ENCODE data around the gene HCRT. TPM values are rescaled to one million over a fixed set of nuclear protein-coding genes. Genes with fewer than 3 reads are reported as not detected.
"Not testable (repeated sequence)": the region's sequence is repeated elsewhere in the genome, so short reads cannot be mapped to it uniquely, and the experiment has no call there.

The HCRT gene
- total and polyA plus RNA-seq, 9 donors: 0.13 to 0.94 (median 0.60) TPM

DNA sequence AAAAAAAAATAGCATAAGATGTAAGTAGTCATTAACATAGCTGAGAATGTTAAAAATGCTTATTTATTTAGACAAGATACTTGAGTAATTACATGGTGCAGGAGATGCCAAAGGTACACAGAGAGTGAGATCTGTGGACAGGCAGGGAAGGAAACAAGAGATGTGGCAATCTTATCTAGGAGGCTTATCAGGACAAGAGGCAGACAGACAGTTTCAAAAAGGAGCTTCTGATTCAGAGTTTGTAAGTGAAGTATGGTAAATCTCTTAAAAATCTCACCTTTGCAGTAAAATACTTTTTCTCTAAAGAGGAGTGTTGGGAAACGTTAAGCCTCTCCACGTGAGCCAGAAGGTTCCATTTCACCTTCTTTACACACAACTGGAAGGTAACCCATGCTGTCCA lies 28.9 kb upstream of the HCRT start:
- WGBS (ENCODE audit: insufficient coverage): no CpG with 5 or more reads among the region's 2 CpGs
- Histone ChIP-seq H3K27me3 (ENCODE audit: control insufficient read depth, insufficient read depth, low read length) (no peaks in the 10 kb centered on the region), H3K27ac (ENCODE audit: low read length) (no peak overlapping the region), H3K36me3 (ENCODE audit: control insufficient read depth, insufficient read depth, low read length) (peaks cover 72% of the 10 kb centered on the region), H3K9me3 (replicated peaks; ENCODE audit: control insufficient read depth, low read depth, low read length) (no peaks in the 10 kb centered on the region), H3K4me1 (ENCODE audit: control insufficient read depth, insufficient read depth, low read length) (peaks cover 15% of the 10 kb centered on the region), H3K4me3 (ENCODE audit: low read length) (no peak overlapping the region)
- no peak for DNase-seq

- 56% methylated on average over 1 of the region's 7 CpGs for WGBS (ENCODE audit: insufficient coverage)
- H3K4me1 ChIP-seq (ENCODE audit: control insufficient read depth, insufficient read depth, low read length): peaks cover 15% of the 10 kb centered on the region
- no peaks in the 10 kb centered on the region for H3K9me3 ChIP-seq (replicated peaks; ENCODE audit: control insufficient read depth, low read depth, low read length)
- DNase-seq: peak; percentile 29
- H3K27ac ChIP-seq (ENCODE audit: low read length): peak overlapping the region; percentile 81
- no peaks in the 10 kb centered on the region for H3K27me3 ChIP-seq (ENCODE audit: control insufficient read depth, insufficient read depth, low read length)
- H3K4me3 ChIP-seq (ENCODE audit: low read length): no peak overlapping the region
- peaks cover 71% of the 10 kb centered on the region for H3K36me3 ChIP-seq (ENCODE audit: control insufficient read depth, insufficient read depth, low read length)
Measured at GRCh38 chr17:42212382-42212781, 27.1 kb upstream of the HCRT start.

GRCh38 chr17:42211921-42212341 lies 26.7 kb upstream of the HCRT start:
- peaks cover 15% of the 10 kb centered on the region for H3K4me1 ChIP-seq (ENCODE audit: control insufficient read depth, insufficient read depth, low read length)
- H3K9me3 ChIP-seq (replicated peaks; ENCODE audit: control insufficient read depth, low read depth, low read length); H3K4me3 ChIP-seq (ENCODE audit: low read length); H3K27me3 ChIP-seq (ENCODE audit: control insufficient read depth, insufficient read depth, low read length): not testable (repeated sequence)
- H3K36me3 ChIP-seq (ENCODE audit: control insufficient read depth, insufficient read depth, low read length): peaks cover 69% of the 10 kb centered on the region
- H3K27ac ChIP-seq (ENCODE audit: low read length): peak overlapping the region; percentile 81
- DNase-seq: peak; percentile 82
- WGBS (ENCODE audit: insufficient coverage): 40% methylated on average over 1 of the region's 9 CpGs

- peaks cover 15% of the 10 kb centered on the region for H3K4me1 ChIP-seq (ENCODE audit: control insufficient read depth, insufficient read depth, low read length)
- WGBS (ENCODE audit: insufficient coverage): 82% methylated on average over 3 of the region's 6 CpGs
- H3K4me3 ChIP-seq (ENCODE audit: low read length): no peak overlapping the region
- H3K9me3 ChIP-seq (replicated peaks; ENCODE audit: control insufficient read depth, low read depth, low read length): no peaks in the 10 kb centered on the region
- H3K27me3 ChIP-seq (ENCODE audit: control insufficient read depth, insufficient read depth, low read length): no peaks in the 10 kb centered on the region
- DNase-seq: no peak
- peaks cover 65% of the 10 kb centered on the region for H3K36me3 ChIP-seq (ENCODE audit: control insufficient read depth, insufficient read depth, low read length)
- no peak overlapping the region for H3K27ac ChIP-seq (ENCODE audit: low read length)
Measured at GRCh38 chr17:42210046-42210445, 24.8 kb upstream of the HCRT start.

GRCh38 chr17:42206153-42206612 lies 20.9 kb upstream of the HCRT start:
- H3K27me3 ChIP-seq (ENCODE audit: control insufficient read depth, insufficient read depth, low read length); H3K4me1 ChIP-seq (ENCODE audit: control insufficient read depth, insufficient read depth, low read length); DNase-seq; H3K9me3 ChIP-seq (replicated peaks; ENCODE audit: control insufficient read depth, low read depth, low read length); H3K27ac ChIP-seq (ENCODE audit: low read length); H3K4me3 ChIP-seq (ENCODE audit: low read length): not testable (repeated sequence)
- WGBS (ENCODE audit: insufficient coverage): 71% methylated on average over 1 of the region's 8 CpGs
- peaks cover 70% of the 10 kb centered on the region for H3K36me3 ChIP-seq (ENCODE audit: control insufficient read depth, insufficient read depth, low read length)

DNA sequence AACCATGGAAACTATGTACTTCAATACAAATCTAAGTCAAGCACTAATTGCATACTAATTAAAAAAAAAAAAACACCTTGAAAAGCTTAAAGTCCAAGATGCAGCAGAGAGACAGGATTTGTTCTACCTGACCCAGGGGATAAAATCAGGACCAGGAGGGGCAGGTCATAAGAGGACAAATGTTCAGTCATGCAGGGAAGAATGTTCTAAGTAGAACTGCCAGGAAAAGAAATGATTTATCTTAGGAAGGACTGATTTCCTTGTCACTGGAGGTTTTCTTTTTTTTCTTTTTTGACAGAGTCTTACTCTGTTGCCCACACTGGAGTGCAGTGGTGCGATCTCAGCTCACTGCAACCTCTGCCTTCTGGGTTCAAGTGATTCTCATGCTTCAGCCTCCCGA lies 18.1 kb upstream of the HCRT start:
- Histone ChIP-seq H3K27ac (ENCODE audit: low read length) (no peak overlapping the region), H3K4me3 (ENCODE audit: low read length) (no peak overlapping the region), H3K36me3 (ENCODE audit: control insufficient read depth, insufficient read depth, low read length) (peaks cover 67% of the 10 kb centered on the region), H3K27me3 (ENCODE audit: control insufficient read depth, insufficient read depth, low read length) (no peaks in the 10 kb centered on the region), H3K4me1 (ENCODE audit: control insufficient read depth, insufficient read depth, low read length) (no peaks in the 10 kb centered on the region), H3K9me3 (replicated peaks; ENCODE audit: control insufficient read depth, low read depth, low read length) (no peaks in the 10 kb centered on the region)
- 100% methylated on average over 1 of the region's 2 CpGs for WGBS (ENCODE audit: insufficient coverage)
- no peak for DNase-seq

- Histone ChIP-seq H3K27me3 (ENCODE audit: control insufficient read depth, insufficient read depth, low read length) (no peaks in the 10 kb centered on the region), H3K9me3 (replicated peaks; ENCODE audit: control insufficient read depth, low read depth, low read length) (no peaks in the 10 kb centered on the region), H3K4me1 (ENCODE audit: control insufficient read depth, insufficient read depth, low read length) (no peaks in the 10 kb centered on the region), H3K4me3 (ENCODE audit: low read length) (no peak overlapping the region), H3K27ac (ENCODE audit: low read length) (no peak overlapping the region), H3K36me3 (ENCODE audit: control insufficient read depth, insufficient read depth, low read length) (peaks cover 62% of the 10 kb centered on the region)
- WGBS (ENCODE audit: insufficient coverage): no CpG with 5 or more reads among the region's 5 CpGs
- no peak for DNase-seq
Measured at GRCh38 chr17:42202696-42203095, 17.4 kb upstream of the HCRT start.

DNA sequence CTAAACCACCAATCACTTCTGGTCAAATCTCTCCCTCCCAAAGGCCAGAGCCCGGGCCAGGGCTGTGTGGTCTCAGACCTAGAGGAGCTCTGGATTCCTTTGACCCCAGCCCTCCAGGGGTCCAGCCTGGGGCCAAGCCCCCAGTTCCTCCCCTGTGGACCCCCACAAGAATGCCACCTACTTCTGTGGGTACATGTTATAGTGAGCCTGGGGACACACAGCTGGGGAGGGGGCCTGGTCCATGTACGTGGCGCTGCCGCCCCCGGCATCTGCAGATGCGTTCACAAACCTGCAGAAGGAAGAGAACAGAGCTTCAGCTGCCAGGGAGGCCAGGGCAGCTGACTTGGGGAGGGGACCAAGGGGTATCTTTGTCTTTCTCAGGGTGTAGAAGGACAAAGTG lies 16.9 kb upstream of the HCRT start:
- Histone ChIP-seq H3K4me1 (ENCODE audit: control insufficient read depth, insufficient read depth, low read length) (no peaks in the 10 kb centered on the region), H3K27ac (ENCODE audit: low read length) (no peak overlapping the region), H3K4me3 (ENCODE audit: low read length) (no peak overlapping the region), H3K9me3 (replicated peaks; ENCODE audit: control insufficient read depth, low read depth, low read length) (no peaks in the 10 kb centered on the region), H3K27me3 (ENCODE audit: control insufficient read depth, insufficient read depth, low read length) (no peaks in the 10 kb centered on the region), H3K36me3 (ENCODE audit: control insufficient read depth, insufficient read depth, low read length) (peaks cover 58% of the 10 kb centered on the region)
- WGBS (ENCODE audit: insufficient coverage): 89% methylated on average over 5 of the region's 6 CpGs
- no peak for DNase-seq

GRCh38 chr17:42201458-42201772 lies 16.2 kb upstream of the HCRT start:
- Histone ChIP-seq H3K27me3 (ENCODE audit: control insufficient read depth, insufficient read depth, low read length) (no peaks in the 10 kb centered on the region), H3K9me3 (replicated peaks; ENCODE audit: control insufficient read depth, low read depth, low read length) (no peaks in the 10 kb centered on the region), H3K27ac (ENCODE audit: low read length) (no peak overlapping the region), H3K4me1 (ENCODE audit: control insufficient read depth, insufficient read depth, low read length) (no peaks in the 10 kb centered on the region), H3K4me3 (ENCODE audit: low read length) (no peak overlapping the region), H3K36me3 (ENCODE audit: control insufficient read depth, insufficient read depth, low read length) (peaks cover 56% of the 10 kb centered on the region)
- no peak for DNase-seq
- 95% methylated on average over 6 of the region's 10 CpGs for WGBS (ENCODE audit: insufficient coverage)

DNA sequence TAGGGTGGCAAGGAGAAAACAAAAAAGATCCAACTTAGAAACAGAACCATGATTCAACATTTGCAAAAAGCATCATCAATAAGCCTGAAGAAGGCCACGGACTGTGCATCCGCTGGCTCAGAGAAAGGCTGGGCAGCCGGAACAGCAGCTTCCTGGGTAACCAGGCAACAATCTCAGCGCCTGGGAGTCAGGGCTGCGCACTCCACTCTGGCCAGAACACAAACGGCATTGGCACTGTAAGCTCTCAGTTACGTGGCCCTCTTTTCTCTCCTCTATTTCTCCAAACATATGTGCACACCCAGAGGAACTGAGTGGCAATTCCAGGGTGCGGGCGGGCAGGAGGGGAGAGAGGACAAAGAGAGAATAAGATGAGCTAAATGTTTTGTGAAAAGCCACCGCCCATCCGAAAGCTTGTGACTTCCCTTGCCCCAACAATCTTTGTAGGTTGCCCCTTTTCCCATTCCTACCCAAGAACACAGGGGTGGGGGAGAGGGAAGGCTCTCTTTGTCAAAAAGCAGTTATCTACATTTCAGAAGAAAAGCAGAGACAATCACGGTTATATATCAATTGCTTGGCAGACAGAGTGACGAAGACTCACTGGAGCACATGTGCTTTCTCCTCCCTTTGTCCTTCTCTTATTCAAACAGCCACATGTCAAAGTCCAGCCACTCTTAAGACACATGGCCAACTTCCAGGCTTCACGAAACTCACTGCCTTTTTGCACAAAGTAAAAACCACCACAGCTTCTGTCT lies 15.6 kb upstream of the HCRT start:
- H3K4me3 ChIP-seq (ENCODE audit: low read length): no peak overlapping the region
- peaks cover 55% of the 10 kb centered on the region for H3K36me3 ChIP-seq (ENCODE audit: control insufficient read depth, insufficient read depth, low read length)
- WGBS (ENCODE audit: insufficient coverage): 77% methylated on average over 6 of the region's 14 CpGs
- H3K9me3 ChIP-seq (replicated peaks; ENCODE audit: control insufficient read depth, low read depth, low read length): no peaks in the 10 kb centered on the region
- H3K27ac ChIP-seq (ENCODE audit: low read length): no peak overlapping the region
- no peaks in the 10 kb centered on the region for H3K4me1 ChIP-seq (ENCODE audit: control insufficient read depth, insufficient read depth, low read length)
- DNase-seq: no peak
- H3K27me3 ChIP-seq (ENCODE audit: control insufficient read depth, insufficient read depth, low read length): no peaks in the 10 kb centered on the region

All from muscle of leg (tissue), 11 donors.